IMR-90 (cell line): ENCODE data around the gene SH3BP2. TPM values are rescaled to one million over a fixed set of nuclear protein-coding genes. Genes with fewer than 3 reads are reported as not detected.

Source experiments
- ATAC-seq: fragments of 200-7000 bp; cut with Tn5 transposase; 2 replicates; pipeline ENCODE4 v1.9.1; 2020; ENCODE audit warnings: low read depth, mild to moderate bottlenecking, moderate library complexity
- BruUV-seq: library from RNA; stranded (reverse); fragments of 400-500 nt; replicated peaks from 2 replicates; lab custom pipeline; 2021; lab: Mats Ljungman, UMichigan
- CTCF ChIA-PET: fragments of 300-600 bp; formaldehyde crosslinking; extraction: SDS; loops from one replicate; lab custom pipeline; 2021; ENCODE audit warnings: antibody characterized with exemption; lab: Yijun Ruan, JAX
- POLR2A ChIA-PET: fragments of 300-600 bp; sonication (Branson Sonifier 250); formaldehyde crosslinking; loops from one replicate; lab custom pipeline; 2022; ENCODE audit warnings: antibody characterized with exemption; ENCODE audit not compliant: unreplicated experiment; lab: Charles Lee
- DNase-seq: peaks from one replicate; pipeline ENCODE4 v3.0.0; 2013
- H2AFZ ChIP-seq: replicated peaks from 2 replicates; pipeline ENCODE3; 2013; ENCODE audit warnings: low read length, mild to moderate bottlenecking; ENCODE audit not compliant: poor library complexity
- H2AK5ac ChIP-seq: 2 replicates; pipeline ENCODE4 v1.6.1; 2013; ENCODE audit warnings: low read depth, low read length, inconsistent platforms
- H2AK9ac ChIP-seq: replicated peaks from 2 replicates; pipeline ENCODE3; 2013; ENCODE audit warnings: mild to moderate bottlenecking, low read depth, low read length, moderate library complexity; ENCODE audit not compliant: poor library complexity
- H2BK120ac ChIP-seq: 2 replicates; pipeline ENCODE4 v1.6.1; 2013; ENCODE audit warnings: low read depth, low read length, inconsistent platforms
- H2BK15ac ChIP-seq: 3 replicates; pipeline ENCODE4 v1.6.1; 2013; ENCODE audit warnings: low read depth, low read length, inconsistent platforms
- H2BK20ac ChIP-seq: 2 replicates; pipeline ENCODE4 v1.6.1; 2013; ENCODE audit warnings: low read depth, mild to moderate bottlenecking, inconsistent platforms, low read length, moderate library complexity
- H2BK5ac ChIP-seq: 2 replicates; pipeline ENCODE4 v1.6.1; 2013; ENCODE audit warnings: mild to moderate bottlenecking, low read depth, low read length, inconsistent platforms; ENCODE audit not compliant: poor library complexity, severe bottlenecking
- H3K14ac ChIP-seq: replicated peaks from 2 replicates; pipeline ENCODE4 v1.6.1; 2013; ENCODE audit warnings: low read depth, low read length, inconsistent platforms
- H3K18ac ChIP-seq: 2 replicates; pipeline ENCODE4 v1.6.1; 2013; ENCODE audit warnings: low read depth, low read length, control low read depth
- H3K23ac ChIP-seq: 2 replicates; pipeline ENCODE4 v1.6.1; 2013; ENCODE audit warnings: low read depth, low read length, inconsistent platforms
- H3K27ac ChIP-seq: 2 replicates; pipeline ENCODE4 v1.5.1; 2013; ENCODE audit warnings: mild to moderate bottlenecking, control low read depth, low read length; ENCODE audit not compliant: insufficient read depth
- H3K27me3 ChIP-seq: 2 replicates; pipeline ENCODE4 v1.6.1; 2013; ENCODE audit warnings: low read length; ENCODE audit not compliant: control insufficient read depth, insufficient read depth
- H3K36me3 ChIP-seq: 2 replicates; pipeline ENCODE4 v1.6.1; 2013; ENCODE audit warnings: low read length, mixed read lengths; ENCODE audit not compliant: control insufficient read depth, insufficient read depth
- H3K4ac ChIP-seq: 2 replicates; pipeline ENCODE4 v1.6.1; 2013; ENCODE audit warnings: low read depth, low read length, inconsistent platforms
- H3K4me1 ChIP-seq: 2 replicates; pipeline ENCODE4 v1.6.1; 2013; ENCODE audit warnings: low read length, mixed read lengths; ENCODE audit not compliant: control insufficient read depth, insufficient read depth
- H3K4me2 ChIP-seq: 2 replicates; pipeline ENCODE4 v1.6.1; 2013; ENCODE audit warnings: low read depth, mild to moderate bottlenecking, control low read depth, low read length, moderate library complexity
- H3K4me3 ChIP-seq: 2 replicates; pipeline ENCODE4 v1.5.1; 2013; ENCODE audit warnings: low read depth, mild to moderate bottlenecking, control low read depth, low read length, moderate library complexity; ENCODE audit not compliant: insufficient read depth
- H3K56ac ChIP-seq: 2 replicates; pipeline ENCODE4 v1.6.1; 2013; ENCODE audit warnings: low read length, inconsistent platforms; ENCODE audit not compliant: insufficient read depth; ENCODE audit errors: extremely low read depth
- H3K79me1 ChIP-seq, 2 experiments: 2 replicates each; pipeline ENCODE4 v1.6.1; 2013; ENCODE audit warnings: low read length in 2 of 2, inconsistent platforms in 1 of 2, low read depth in 1 of 2
- H3K9ac ChIP-seq: 2 replicates; pipeline ENCODE4 v1.6.1; 2013; ENCODE audit warnings: low read depth, low read length, control low read depth
- H3K9me1 ChIP-seq: 2 replicates; pipeline ENCODE4 v1.6.1; 2013; ENCODE audit warnings: low read length, inconsistent platforms; ENCODE audit not compliant: insufficient read depth
- H3K9me3 ChIP-seq: 2 replicates; pipeline ENCODE4 v1.6.1; 2013; ENCODE audit warnings: low read length; ENCODE audit not compliant: control insufficient read depth, insufficient read depth
- H4K20me1 ChIP-seq: 2 replicates; pipeline ENCODE4 v1.6.1; 2013; ENCODE audit warnings: low read length, inconsistent platforms; ENCODE audit not compliant: insufficient read depth
- H4K5ac ChIP-seq: 2 replicates; pipeline ENCODE4 v1.6.1; 2013; ENCODE audit warnings: mild to moderate bottlenecking, low read depth, low read length, control low read depth
- H4K8ac ChIP-seq, 2 experiments: 2 replicates each; pipeline ENCODE4 v1.6.1; 2013; ENCODE audit warnings: low read depth in 2 of 2, low read length in 2 of 2, control low read depth in 1 of 2, inconsistent platforms in 1 of 2
- H4K91ac ChIP-seq: 2 replicates; pipeline ENCODE4 v1.6.1; 2013; ENCODE audit warnings: low read depth, low read length, inconsistent platforms; ENCODE audit not compliant: insufficient read depth
- BHLHE40 ChIP-seq: fragments of 150-350 bp; IDR thresholded peaks from 2 replicates; pipeline ENCODE4 v1.6.1; 2016; ENCODE audit warnings: mild to moderate bottlenecking, low read depth, low read length
- CEBPB ChIP-seq: IDR thresholded peaks from 2 replicates; pipeline ENCODE4 v1.6.1; 2012; ENCODE audit warnings: low read depth, low read length, improper control_type of control experiment
- CHD1 ChIP-seq: IDR thresholded peaks from 2 replicates; pipeline ENCODE4 v1.6.1; 2012; ENCODE audit warnings: low read depth, low read length, improper control_type of control experiment
- CTCF ChIP-seq: conservative IDR thresholded peaks from 2 replicates; pipeline ENCODE4 v1.5.1; 2012; ENCODE audit warnings: mild to moderate bottlenecking, low read depth, low read length, improper control_type of control experiment
- MAZ ChIP-seq: IDR thresholded peaks from 2 replicates; pipeline ENCODE4 v1.6.1; 2012; ENCODE audit warnings: low read depth, mild to moderate bottlenecking, low read length, improper control_type of control experiment, moderate library complexity, borderline replicate concordance
- NFE2L2 ChIP-seq: fragments of 150-350 bp; IDR thresholded peaks from 2 replicates; pipeline ENCODE4 v1.6.1; 2016; ENCODE audit warnings: low read depth, mild to moderate bottlenecking, low read length
- POLR2A ChIP-seq: IDR thresholded peaks from 2 replicates; pipeline ENCODE4 v1.6.1; 2012; ENCODE audit warnings: mild to moderate bottlenecking, low read depth, low read length
- RCOR1 ChIP-seq: IDR thresholded peaks from 2 replicates; pipeline ENCODE4 v1.6.1; 2012; ENCODE audit warnings: mild to moderate bottlenecking, low read length, improper control_type of control experiment; ENCODE audit not compliant: insufficient replicate concordance
- RFX5 ChIP-seq: IDR thresholded peaks from 2 replicates; pipeline ENCODE4 v1.8.0; 2012; ENCODE audit warnings: low read depth, mild to moderate bottlenecking, low read length, moderate library complexity
- SMC3 ChIP-seq: fragments of 150-350 bp; IDR thresholded peaks from 2 replicates; pipeline ENCODE4 v1.6.1; 2016; ENCODE audit warnings: low read depth, mild to moderate bottlenecking, antibody characterized with exemption, low read length, moderate library complexity
- WGBS, 2 experiments: methylation state at CpG; one replicate each; pipeline versions ENCODE4 v1.1.5 to v1.1.7; 2013; ENCODE audit warnings: missing lambda C conversion rate in 2 of 2; ENCODE audit not compliant: insufficient read length in 1 of 2; ENCODE audit errors: extremely low coverage in 2 of 2; 5-methylcytosine and 5-hydroxymethylcytosine counted together
- dilution Hi-C: fragments of 300-500 bp; cut with HindIII; formaldehyde crosslinking; loops from one replicate; pipeline ENCODE4 v1.14.3; 2018; ENCODE audit warnings: low sequenced_read_pairs; ENCODE audit not compliant: unreplicated experiment
- in situ Hi-C: fragments of 300-500 bp; cut with MboI; formaldehyde crosslinking; loops from 3 replicates; pipeline ENCODE4 v1.14.3; 2019; ENCODE audit warnings: low sequenced_read_pairs, inconsistent platforms, mixed read lengths
- intact Hi-C: fragments of 100-400 bp; cut with micrococcal nuclease; formaldehyde crosslinking; loops from 2 replicates; pipeline ENCODE4 v1.10.0; 2022
- polyA plus RNA-seq, 3 experiments: library from polyadenylated mRNA; depleted of rRNA; stranded (reverse); fragments of >200 nt; gene quantifications; 2 replicates each; pipeline ENCODE4 v1.2.3, GENCODE V29; 2012; ENCODE audit warnings: low replicate concordance in 1 of 3
- total RNA-seq: library from RNA; depleted of rRNA; stranded (reverse); fragments of >200 nt; gene quantifications from 2 replicates; pipeline ENCODE4 v1.2.3, GENCODE V29; 2012
- TF ChIP-seq, protein P1 (sequence below): fragments of 150-350 bp; IDR thresholded peaks from 2 replicates; pipeline ENCODE4 v1.6.1; 2016; ENCODE audit warnings: low read depth, mild to moderate bottlenecking, low read length, moderate library complexity, borderline replicate concordance
- TF ChIP-seq, protein P2 (sequence below): fragments of 150-350 bp; IDR thresholded peaks from 2 replicates; pipeline ENCODE4 v1.6.1; 2017; ENCODE audit warnings: mild to moderate bottlenecking, antibody characterized with exemption, low read length, low read depth

SH3BP2 gene
- total and polyA plus RNA-seq, 2 of the 4 experiments (the other 2 are of a cell fraction), result 9.0 to 37.2 TPM

- Histone ChIP-seq H3K9me3 (no peaks in the 10 kb centered on the region), H3K4me2 (no peak overlapping the region), H3K56ac (no peak overlapping the region), H3K79me1 (peaks cover 8 to 23% of the 10 kb centered on the region in 2 experiments; a peak in 3 of 4 replicates), H3K27ac (no peak overlapping the region), H2AFZ (peak overlapping the region; percentile 32), H2BK20ac (no peak overlapping the region), H3K27me3 (no peaks in the 10 kb centered on the region), H2BK5ac (no peak overlapping the region), H3K23ac (no peak overlapping the region; the same call in 1 of the 2 replicates), H3K4ac (no peak overlapping the region), H3K36me3 (no peaks in the 10 kb centered on the region), H3K4me3 (no peak overlapping the region), H2AK9ac (peak overlapping the region; percentile 55), H4K91ac (no peak overlapping the region), H3K9ac (no peak overlapping the region), H2AK5ac (no peak overlapping the region), H4K8ac (no peak overlapping the region), H3K4me1 (peaks cover 20% of the 10 kb centered on the region), H2BK120ac (no peak overlapping the region), H4K20me1 (no peaks in the 10 kb centered on the region; the same call in 1 of the 2 replicates), H3K18ac (no peak overlapping the region), H3K14ac (no peak overlapping the region), H4K5ac (no peak overlapping the region), H3K9me1 (peaks cover 16% of the 10 kb centered on the region), H2BK15ac (no peak overlapping the region)
- ATAC-seq, result no peak
- WGBS, 2 experiments, result 84% methylated on average over 11 of the region's 19 CpGs; no CpG with 5 or more reads in 1 of the 2 experiments
- BruUV-seq, result no TSS peak
- TF ChIP-seq, protein P1, sequence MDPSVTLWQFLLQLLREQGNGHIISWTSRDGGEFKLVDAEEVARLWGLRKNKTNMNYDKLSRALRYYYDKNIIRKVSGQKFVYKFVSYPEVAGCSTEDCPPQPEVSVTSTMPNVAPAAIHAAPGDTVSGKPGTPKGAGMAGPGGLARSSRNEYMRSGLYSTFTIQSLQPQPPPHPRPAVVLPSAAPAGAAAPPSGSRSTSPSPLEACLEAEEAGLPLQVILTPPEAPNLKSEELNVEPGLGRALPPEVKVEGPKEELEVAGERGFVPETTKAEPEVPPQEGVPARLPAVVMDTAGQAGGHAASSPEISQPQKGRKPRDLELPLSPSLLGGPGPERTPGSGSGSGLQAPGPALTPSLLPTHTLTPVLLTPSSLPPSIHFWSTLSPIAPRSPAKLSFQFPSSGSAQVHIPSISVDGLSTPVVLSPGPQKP, result no peak
- TF ChIP-seq SMC3 (no peak), RCOR1 (no peak), BHLHE40 (no peak), POLR2A (no peak), RFX5 (no peak), MAZ (no peak), CTCF (no peak), CEBPB (no peak), NFE2L2 (no peak), CHD1 (no peak)
- TF ChIP-seq, protein P2, sequence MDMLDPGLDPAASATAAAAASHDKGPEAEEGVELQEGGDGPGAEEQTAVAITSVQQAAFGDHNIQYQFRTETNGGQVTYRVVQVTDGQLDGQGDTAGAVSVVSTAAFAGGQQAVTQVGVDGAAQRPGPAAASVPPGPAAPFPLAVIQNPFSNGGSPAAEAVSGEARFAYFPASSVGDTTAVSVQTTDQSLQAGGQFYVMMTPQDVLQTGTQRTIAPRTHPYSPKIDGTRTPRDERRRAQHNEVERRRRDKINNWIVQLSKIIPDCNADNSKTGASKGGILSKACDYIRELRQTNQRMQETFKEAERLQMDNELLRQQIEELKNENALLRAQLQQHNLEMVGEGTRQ, result no peak
- ChIA-PET CTCF (no interaction called here), POLR2A (no interaction called here)
- in situ Hi-C loops, result no loop called here
- intact Hi-C loops, result no loop called here
- dilution Hi-C loops, result no loop called here
- no peak for DNase-seq
Measured at GRCh38 chr4:2790583-2791517, 2.0 kb upstream of the SH3BP2 start.
